SK-N-MC (cell line): Measurements from ENCODE around the gene EEF1AKMT2.

Source experiments
- EZH2 ChIP-seq: fragments of 200-600 bp; sonication (generic); IDR thresholded peaks from one replicate; pipeline ENCODE4 v1.6.1; 2017; ENCODE audit warnings: antibody characterized with exemption
- POLR2AphosphoS5 ChIP-seq: IDR thresholded peaks from 2 replicates; pipeline ENCODE4 v1.6.1; 2012; ENCODE audit warnings: mild to moderate bottlenecking, low read depth, low read length, borderline replicate concordance

- TF ChIP-seq POLR2AphosphoS5 (no peak), EZH2 (no peak)
These were observed 64.2 kb downstream of the EEF1AKMT2 start for GRCh38 chr10:124727361-124727960.
